CD14-positive monocyte (primary cell): Measurements from ENCODE around the gene ASTN2. TPM values are rescaled to one million over a fixed set of nuclear protein-coding genes. Genes with fewer than 3 reads are reported as not detected.

Experiments used
- DNase-seq, 3 donors: peaks; one replicate each; pipeline ENCODE4 v3.0.0-alpha.2; 2011 to 2022
- H2AFZ ChIP-seq: 2 replicates; pipeline ENCODE4 v1.6.0; 2012; ENCODE audit warnings: mild to moderate bottlenecking, low read depth, low read length, inconsistent platforms; ENCODE audit not compliant: insufficient read depth, poor library complexity, severe bottlenecking
- H3K27ac ChIP-seq, 2 donors: 1 replicate in 1 of 2; 2 replicates in 1 of 2; pipeline ENCODE4 v1.5.1; 2012 to 2013; ENCODE audit warnings: low read length in 2 of 2, control low read depth in 1 of 2, inconsistent platforms in 1 of 2, low read depth in 1 of 2, mild to moderate bottlenecking in 1 of 2
- H3K27me3 ChIP-seq, 2 donors: one replicate each; pipeline versions ENCODE4 v1.6.0 to v1.6.1; 2011 to 2013; ENCODE audit warnings: low read length in 2 of 2; ENCODE audit not compliant: control insufficient read depth in 2 of 2, insufficient read depth in 2 of 2
- H3K36me3 ChIP-seq, 2 donors: replicated peaks in 1 of 2; 1 replicate in 1 of 2; 2 replicates in 1 of 2; pipeline versions ENCODE4 v1.5.1 to v1.6.1; 2012 to 2013; ENCODE audit warnings: low read length in 2 of 2, control low read depth in 1 of 2, inconsistent platforms in 1 of 2, mild to moderate bottlenecking in 1 of 2; ENCODE audit not compliant: insufficient read depth in 2 of 2, control insufficient read depth in 1 of 2
- H3K4me1 ChIP-seq, 2 donors: 1 replicate in 1 of 2; 2 replicates in 1 of 2; pipeline versions ENCODE4 v1.5.1 to v1.6.1; 2012 to 2013; ENCODE audit warnings: low read length in 2 of 2, control low read depth in 1 of 2, inconsistent platforms in 1 of 2, mild to moderate bottlenecking in 1 of 2, moderate library complexity in 1 of 2; ENCODE audit not compliant: insufficient read depth in 2 of 2, control insufficient read depth in 1 of 2
- H3K4me2 ChIP-seq: replicated peaks from 2 replicates; pipeline ENCODE3; 2012; ENCODE audit warnings: low read length, moderate library complexity, mild to moderate bottlenecking; ENCODE audit not compliant: poor library complexity, severe bottlenecking; ENCODE audit errors: extremely low read depth
- H3K4me3 ChIP-seq, 3 experiments: fragments of 200-600 bp in 1 of 3; sonication (generic) in 1 of 3; replicated peaks in 1 of 3; 1 replicate in 2 of 3; 2 replicates in 1 of 3; pipeline ENCODE4 v1.5.1; 2011 to 2013; ENCODE audit warnings: low read length in 3 of 3, mild to moderate bottlenecking in 3 of 3, control low read depth in 2 of 3, low read depth in 2 of 3, inconsistent platforms in 1 of 3, moderate library complexity in 1 of 3
- H3K79me2 ChIP-seq: 2 replicates; pipeline ENCODE4 v1.6.0; 2012; ENCODE audit warnings: mild to moderate bottlenecking, control low read depth, inconsistent platforms, low read length, moderate library complexity; ENCODE audit not compliant: insufficient read depth
- H3K9ac ChIP-seq: 2 replicates; pipeline ENCODE4 v1.6.0; 2017; ENCODE audit warnings: low read length, mild to moderate bottlenecking; ENCODE audit not compliant: insufficient read depth, poor library complexity, severe bottlenecking
- H3K9me3 ChIP-seq, 2 donors: replicated peaks in 1 of 2; 1 replicate in 1 of 2; 2 replicates in 1 of 2; pipeline versions ENCODE4 v1.5.1 to v1.6.1; 2012 to 2013; ENCODE audit warnings: low read length in 2 of 2, control low read depth in 1 of 2; ENCODE audit not compliant: control insufficient read depth in 1 of 2, insufficient read depth in 1 of 2
- H4K20me1 ChIP-seq: 2 replicates; pipeline ENCODE4 v1.6.0; 2012; ENCODE audit warnings: mild to moderate bottlenecking, low read length, control low read depth, moderate library complexity; ENCODE audit not compliant: insufficient read depth
- H3K27ac Mint-ChIP-seq, 7 donors: one replicate each; pipeline ENCODE4 v1.8.0; 2020; ENCODE audit warnings: mild to moderate bottlenecking in 7 of 7, mixed read lengths in 7 of 7, moderate library complexity in 6 of 7, inconsistent platforms in 2 of 7
- H3K27me3 Mint-ChIP-seq, 3 donors: one replicate each; pipeline ENCODE4 v1.8.0; 2021 to 2022; ENCODE audit warnings: low read depth in 3 of 3, mild to moderate bottlenecking in 3 of 3, mixed read lengths in 3 of 3, moderate library complexity in 3 of 3, inconsistent platforms in 1 of 3
- H3K36me3 Mint-ChIP-seq, 2 donors: one replicate each; pipeline ENCODE4 v1.8.0; 2020; ENCODE audit warnings: mixed read lengths in 2 of 2, inconsistent platforms in 1 of 2, mild to moderate bottlenecking in 1 of 2
- H3K4me1 Mint-ChIP-seq: one replicate; pipeline ENCODE4 v1.8.0; 2020; ENCODE audit warnings: mild to moderate bottlenecking, mixed read lengths
- H3K4me3 Mint-ChIP-seq, 2 donors: one replicate each; pipeline ENCODE4 v1.8.0; 2020; ENCODE audit warnings: mild to moderate bottlenecking in 2 of 2, mixed read lengths in 2 of 2, moderate library complexity in 1 of 2
- H3K9me3 Mint-ChIP-seq, 7 donors: one replicate each; pipeline ENCODE4 v1.8.0; 2020 to 2022; ENCODE audit warnings: mixed read lengths in 7 of 7, mild to moderate bottlenecking in 6 of 7, moderate library complexity in 6 of 7, inconsistent platforms in 2 of 7
- WGBS: methylation state at CpG from one replicate; pipeline ENCODE4 v1.1.5; 2013; ENCODE audit warnings: missing lambda C conversion rate; ENCODE audit not compliant: insufficient coverage; 5-methylcytosine and 5-hydroxymethylcytosine counted together
- intact Hi-C, 2 donors: fragments of 100-400 bp; cut with micrococcal nuclease; formaldehyde crosslinking; loops; one replicate each; pipeline versions ENCODE4 v1.15.0 to v1.15.1; 2023
- polyA plus RNA-seq, 3 donors: library from polyadenylated mRNA; depleted of rRNA in 1 of 3; unstranded in 2 of 3; stranded (reverse) in 1 of 3; fragments of 300-500 nt in 2 of 3; fragments of >200 nt in 1 of 3; fragmentation: Illumina TruSeq in 2 of 3; gene quantifications; 1 replicate in 2 of 3; 2 replicates in 1 of 3; pipeline ENCODE4 v1.2.3, GENCODE V29; 2012 to 2021
- TF ChIP-seq, protein P1 (sequence below): fragments of 200-600 bp; IDR thresholded peaks from one replicate; pipeline ENCODE4 v1.8.0; 2022; ENCODE audit warnings: antibody characterized with exemption, mild to moderate bottlenecking

ASTN2 gene
- polyA plus RNA-seq, 3 donors = not detected

DNA sequence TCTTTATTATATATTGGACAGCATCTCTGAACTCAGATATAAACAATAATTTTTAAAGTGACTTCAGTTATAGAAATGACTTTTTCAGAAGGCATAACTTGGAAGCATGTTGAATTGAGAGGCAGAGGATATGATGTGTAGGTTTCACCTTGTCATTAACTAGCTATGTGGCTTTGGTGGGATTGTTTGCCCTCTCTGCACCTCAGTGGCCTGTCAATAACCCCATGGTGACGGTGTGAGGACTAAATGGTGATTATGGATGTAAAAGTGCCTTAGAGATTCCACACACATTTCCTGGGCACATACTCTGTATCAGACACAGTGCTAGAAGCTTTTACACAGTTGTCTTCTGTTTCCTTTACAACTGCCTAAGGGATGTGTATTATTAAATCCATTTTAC is 962.6 kb downstream of the ASTN2 start:
- H3K36me3 Mint-ChIP-seq = no peaks in the 10 kb centered on the region
- Histone ChIP-seq H3K79me2 (no peaks in the 10 kb centered on the region), H3K36me3 (no peaks in the 10 kb centered on the region), H3K4me1 (no peaks in the 10 kb centered on the region), H3K9ac (no peak overlapping the region), H3K27me3 (no peaks in the 10 kb centered on the region), H3K27ac (no peak overlapping the region), H3K4me3 (no peak overlapping the region), H2AFZ (no peak overlapping the region), H3K9me3 (peaks cover 0 to 4% of the 10 kb centered on the region in 2 donors), H4K20me1 (no peaks in the 10 kb centered on the region), H3K4me2 (no peak overlapping the region)
- TF ChIP-seq, protein P1, sequence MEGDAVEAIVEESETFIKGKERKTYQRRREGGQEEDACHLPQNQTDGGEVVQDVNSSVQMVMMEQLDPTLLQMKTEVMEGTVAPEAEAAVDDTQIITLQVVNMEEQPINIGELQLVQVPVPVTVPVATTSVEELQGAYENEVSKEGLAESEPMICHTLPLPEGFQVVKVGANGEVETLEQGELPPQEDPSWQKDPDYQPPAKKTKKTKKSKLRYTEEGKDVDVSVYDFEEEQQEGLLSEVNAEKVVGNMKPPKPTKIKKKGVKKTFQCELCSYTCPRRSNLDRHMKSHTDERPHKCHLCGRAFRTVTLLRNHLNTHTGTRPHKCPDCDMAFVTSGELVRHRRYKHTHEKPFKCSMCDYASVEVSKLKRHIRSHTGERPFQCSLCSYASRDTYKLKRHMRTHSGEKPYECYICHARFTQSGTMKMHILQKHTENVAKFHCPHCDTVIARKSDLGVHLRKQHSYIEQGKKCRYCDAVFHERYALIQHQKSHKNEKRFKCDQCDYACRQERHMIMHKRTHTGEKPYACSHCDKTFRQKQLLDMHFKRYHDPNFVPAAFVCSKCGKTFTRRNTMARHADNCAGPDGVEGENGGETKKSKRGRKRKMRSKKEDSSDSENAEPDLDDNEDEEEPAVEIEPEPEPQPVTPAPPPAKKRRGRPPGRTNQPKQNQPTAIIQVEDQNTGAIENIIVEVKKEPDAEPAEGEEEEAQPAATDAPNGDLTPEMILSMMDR = no peak
- no peak overlapping the region for H3K4me3 Mint-ChIP-seq
- intact Hi-C loops = no loop called here
- no peaks in the 10 kb centered on the region for H3K27me3 Mint-ChIP-seq
- DNase-seq = no peak
- no peak overlapping the region for H3K27ac Mint-ChIP-seq
- peaks cover 5 to 13% (median 8%) of the 10 kb centered on the region in 7 donors for H3K9me3 Mint-ChIP-seq
- no CpG with 5 or more reads among the region's 1 CpG for WGBS
- H3K4me1 Mint-ChIP-seq = peaks cover 11% of the 10 kb centered on the region

DNA sequence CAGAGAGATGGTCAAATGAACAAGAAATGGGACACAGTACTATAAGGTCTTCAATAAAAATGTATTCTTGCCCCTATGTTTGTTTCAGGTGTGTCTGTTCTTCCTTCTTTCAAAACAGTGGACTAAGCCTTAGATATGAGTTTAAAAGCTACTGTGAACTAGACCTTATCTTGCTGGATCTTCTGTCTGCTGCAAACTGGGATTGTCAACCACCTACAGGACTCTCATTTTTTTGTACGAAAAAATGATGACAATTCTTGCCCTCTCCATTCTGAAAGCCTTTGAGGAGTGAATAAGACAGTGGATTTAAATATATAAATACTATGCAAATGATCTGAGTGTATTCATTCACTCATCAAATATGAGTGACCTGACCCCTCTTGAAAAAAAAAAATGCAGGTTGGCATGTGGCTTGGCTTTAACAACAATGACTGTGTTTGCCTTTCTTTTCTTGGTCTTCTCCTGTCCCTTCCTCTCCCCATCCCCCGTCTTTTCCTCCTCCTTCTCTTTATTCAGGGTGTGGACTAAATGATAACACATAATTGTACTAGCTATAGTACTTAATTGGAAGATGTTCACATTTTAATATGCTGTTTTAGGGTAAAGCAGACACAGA is 963.2 kb downstream of the ASTN2 start:
- no peak overlapping the region for H3K4me3 Mint-ChIP-seq
- intact Hi-C loops = no loop called here
- WGBS = no CpG with 5 or more reads among the region's 2 CpGs
- no peaks in the 10 kb centered on the region for H3K27me3 ChIP-seq
- H3K9me3 ChIP-seq = peaks cover 0 to under 1% of the 10 kb centered on the region in 2 donors
- H4K20me1 ChIP-seq = no peaks in the 10 kb centered on the region
- no peak overlapping the region for H3K4me3 ChIP-seq
- no peak overlapping the region for H2AFZ ChIP-seq
- no peak overlapping the region for H3K4me2 ChIP-seq
- H3K9me3 Mint-ChIP-seq = peaks cover 2 to 8% (median 4%) of the 10 kb centered on the region in 7 donors
- no peaks in the 10 kb centered on the region for H3K4me1 ChIP-seq
- no peak overlapping the region for H3K27ac ChIP-seq
- TF ChIP-seq, protein P1 = no peak
- no peaks in the 10 kb centered on the region for H3K79me2 ChIP-seq
- peaks cover 11% of the 10 kb centered on the region for H3K4me1 Mint-ChIP-seq
- peaks cover 0 to 3% (median 0%) of the 10 kb centered on the region in 3 donors for H3K27me3 Mint-ChIP-seq
- DNase-seq = no peak
- H3K27ac Mint-ChIP-seq = no peak overlapping the region
- H3K9ac ChIP-seq = no peak overlapping the region
- H3K36me3 Mint-ChIP-seq = no peaks in the 10 kb centered on the region
- no peaks in the 10 kb centered on the region for H3K36me3 ChIP-seq
